Muscle layer of duodenum (tissue), 2 donors: ENCODE measurements around the gene TTC21A.

Experiments used
- H3K27ac ChIP-seq: one replicate; pipeline ENCODE4 v1.7.0; 2013; ENCODE audit warnings: mild to moderate bottlenecking, low read length
- H3K27me3 ChIP-seq: one replicate; pipeline ENCODE4 v1.7.0; 2013; ENCODE audit warnings: low read depth, mild to moderate bottlenecking, control low read depth, low read length
- H3K36me3 ChIP-seq, 2 donors: one replicate each; pipeline ENCODE4 v1.7.0; 2013; ENCODE audit warnings: low read length in 2 of 2, control low read depth in 1 of 2, mild to moderate bottlenecking in 1 of 2; ENCODE audit not compliant: insufficient read depth in 2 of 2, control insufficient read depth in 1 of 2
- H3K4me1 ChIP-seq, 2 donors: one replicate each; pipeline ENCODE4 v1.7.0; 2013; ENCODE audit warnings: low read length in 2 of 2, mild to moderate bottlenecking in 2 of 2, control low read depth in 1 of 2, moderate library complexity in 1 of 2; ENCODE audit not compliant: insufficient read depth in 2 of 2, control insufficient read depth in 1 of 2
- H3K4me3 ChIP-seq, 2 donors: one replicate each; pipeline ENCODE4 v1.7.0; 2013; ENCODE audit warnings: low read length in 2 of 2, low read depth in 1 of 2, mild to moderate bottlenecking in 1 of 2
- H3K9me3 ChIP-seq, 2 donors: one replicate each; pipeline ENCODE4 v1.7.0; 2013; ENCODE audit warnings: low read length in 2 of 2, control low read depth in 1 of 2, mild to moderate bottlenecking in 1 of 2; ENCODE audit not compliant: control insufficient read depth in 1 of 2
- donor health status: healthy.

The TTC21A gene

GRCh38 chr3:39082666-39083313 is 24.7 kb upstream of the TTC21A start:
- H3K27ac ChIP-seq: no peak overlapping the region
- no peaks in the 10 kb centered on the region for H3K27me3 ChIP-seq
- H3K36me3 ChIP-seq: peaks cover 26 to 56% of the 10 kb centered on the region in 2 donors
- no peaks in the 10 kb centered on the region for H3K4me1 ChIP-seq
- H3K4me3 ChIP-seq: no peak overlapping the region
- no peaks in the 10 kb centered on the region for H3K9me3 ChIP-seq

DNA sequence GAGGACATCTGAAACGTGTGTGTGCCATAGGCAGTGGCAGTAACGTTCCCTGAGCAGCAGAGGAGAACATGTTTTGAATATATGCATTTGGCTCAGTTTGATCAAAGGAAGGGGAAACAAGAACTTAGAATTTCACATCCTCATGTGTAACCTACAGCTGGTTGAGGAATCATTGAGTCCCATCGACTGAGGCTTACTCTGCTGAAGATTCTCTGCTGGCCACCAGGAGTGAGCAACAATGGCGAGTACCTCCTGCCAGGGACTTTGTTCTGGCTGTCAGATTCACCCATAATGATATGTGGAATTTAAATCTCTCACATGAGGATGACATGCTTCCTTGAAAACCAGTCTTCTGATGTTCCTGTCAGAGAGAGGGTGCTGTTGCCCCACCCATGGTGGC is 21.3 kb upstream of the TTC21A start:
- peaks cover 50 to 68% of the 10 kb centered on the region in 2 donors for H3K36me3 ChIP-seq
- H3K4me1 ChIP-seq: no peaks in the 10 kb centered on the region
- no peaks in the 10 kb centered on the region for H3K27me3 ChIP-seq
- H3K9me3 ChIP-seq: no peaks in the 10 kb centered on the region
- H3K27ac ChIP-seq: no peak overlapping the region
- no peak overlapping the region for H3K4me3 ChIP-seq

DNA sequence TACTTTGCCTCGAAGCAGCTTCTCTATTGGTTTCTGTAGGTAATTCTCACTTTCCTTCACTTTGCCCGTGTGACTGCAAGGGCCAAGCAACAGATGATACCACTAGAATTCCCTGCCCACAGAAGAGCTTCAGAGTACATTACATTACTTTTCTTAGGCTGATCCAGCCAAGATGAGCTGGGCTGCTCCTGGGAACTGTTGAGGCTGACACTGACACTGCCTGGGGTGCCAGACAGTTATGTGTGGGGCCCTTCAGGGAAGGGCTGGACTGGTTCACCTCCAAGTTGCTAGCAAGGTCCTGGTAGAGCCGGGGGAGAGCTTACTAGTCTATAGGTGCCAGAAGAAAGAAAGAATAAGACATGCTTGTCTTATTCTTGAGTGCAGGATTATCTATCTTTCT is 19.0 kb upstream of the TTC21A start:
- H3K9me3 ChIP-seq: no peaks in the 10 kb centered on the region
- H3K36me3 ChIP-seq: peaks cover 65 to 81% of the 10 kb centered on the region in 2 donors
- H3K4me3 ChIP-seq: no peak overlapping the region
- no peaks in the 10 kb centered on the region for H3K27me3 ChIP-seq
- no peak overlapping the region for H3K27ac ChIP-seq
- no peaks in the 10 kb centered on the region for H3K4me1 ChIP-seq

DNA sequence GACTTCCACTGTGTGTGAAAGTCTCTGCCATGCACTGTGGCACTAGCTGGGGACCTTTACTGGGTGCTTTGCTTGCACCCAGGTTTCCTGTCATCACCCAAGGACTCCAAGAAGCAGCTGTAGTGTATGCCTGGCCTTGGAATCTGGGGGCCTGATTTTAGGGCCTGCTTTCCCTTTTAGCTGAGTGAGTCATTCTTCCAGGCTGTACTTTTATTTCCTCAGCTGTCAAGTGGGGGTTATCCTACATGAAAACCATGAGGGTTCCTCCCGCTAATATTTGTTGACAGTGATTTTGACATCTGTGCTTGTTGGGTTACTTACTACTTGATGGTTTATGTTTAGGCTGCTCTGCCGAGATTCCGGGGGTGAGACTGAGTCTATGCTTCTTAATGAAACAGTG is 18.6 kb upstream of the TTC21A start:
- Histone ChIP-seq H3K9me3 (no peaks in the 10 kb centered on the region), H3K4me1 (no peaks in the 10 kb centered on the region), H3K4me3 (no peak overlapping the region), H3K27me3 (no peaks in the 10 kb centered on the region), H3K36me3 (peaks cover 65 to 81% of the 10 kb centered on the region in 2 donors), H3K27ac (no peak overlapping the region)

DNA sequence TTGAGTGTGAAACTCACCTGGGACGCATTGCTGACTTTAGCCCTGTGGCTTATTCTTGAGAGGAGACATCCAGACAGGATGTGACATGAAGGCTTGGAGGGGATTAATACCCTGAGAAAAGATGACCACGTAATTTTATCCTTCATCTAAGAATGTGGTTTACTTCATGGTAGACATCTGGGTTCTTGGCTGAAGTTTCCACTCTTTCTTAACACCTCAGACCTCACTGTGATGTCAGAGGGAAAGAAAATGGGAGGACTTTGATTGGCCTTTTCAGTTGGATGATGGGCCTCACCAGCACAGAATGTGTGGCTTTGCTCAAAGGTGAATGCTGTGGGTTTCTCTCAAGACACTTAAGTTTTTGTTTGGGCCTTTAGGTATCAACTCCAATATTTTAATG is 16.6 kb upstream of the TTC21A start:
- peaks cover 81 to 88% of the 10 kb centered on the region in 2 donors for H3K36me3 ChIP-seq
- no peaks in the 10 kb centered on the region for H3K27me3 ChIP-seq
- no peak overlapping the region for H3K4me3 ChIP-seq
- H3K9me3 ChIP-seq: no peaks in the 10 kb centered on the region
- no peaks in the 10 kb centered on the region for H3K4me1 ChIP-seq
- H3K27ac ChIP-seq: no peak overlapping the region

GRCh38 chr3:39094851-39095677 is 12.4 kb upstream of the TTC21A start:
- peaks cover 78 to 92% of the 10 kb centered on the region in 2 donors for H3K36me3 ChIP-seq
- no peaks in the 10 kb centered on the region for H3K27me3 ChIP-seq
- H3K4me3 ChIP-seq: no peak overlapping the region
- H3K27ac ChIP-seq: no peak overlapping the region
- H3K4me1 ChIP-seq: no peaks in the 10 kb centered on the region
- no peaks in the 10 kb centered on the region for H3K9me3 ChIP-seq

- H3K27ac ChIP-seq: no peak overlapping the region
- peaks cover 77 to 94% of the 10 kb centered on the region in 2 donors for H3K36me3 ChIP-seq
Measured at GRCh38 chr3:39095778-39096177, 11.7 kb upstream of the TTC21A start.

GRCh38 chr3:39096775-39097174 is 10.7 kb upstream of the TTC21A start:
- Histone ChIP-seq H3K9me3 (no peaks in the 10 kb centered on the region), H3K27me3 (no peaks in the 10 kb centered on the region), H3K27ac (no peak overlapping the region), H3K4me1 (peaks cover 0 to 6% of the 10 kb centered on the region in 2 donors), H3K36me3 (peaks cover 70 to 88% of the 10 kb centered on the region in 2 donors), H3K4me3 (no peak overlapping the region)

More at GRCh38 chr3:39095778-39096177, 11.7 kb upstream of the TTC21A start:
- H3K27me3 ChIP-seq: no peaks in the 10 kb centered on the region
- H3K4me3 ChIP-seq: no peak overlapping the region
- no peaks in the 10 kb centered on the region for H3K4me1 ChIP-seq
- H3K9me3 ChIP-seq: no peaks in the 10 kb centered on the region

- no peak overlapping the region for H3K4me3 ChIP-seq
- no peaks in the 10 kb centered on the region for H3K9me3 ChIP-seq
- H3K4me1 ChIP-seq: peaks cover 0 to 8% of the 10 kb centered on the region in 2 donors
- H3K36me3 ChIP-seq: peaks cover 61 to 78% of the 10 kb centered on the region in 2 donors
- H3K27ac ChIP-seq: no peak overlapping the region
- no peaks in the 10 kb centered on the region for H3K27me3 ChIP-seq
Measured at GRCh38 chr3:39097716-39098472, 9.6 kb upstream of the TTC21A start.

GRCh38 chr3:39098473-39099000 is 8.9 kb upstream of the TTC21A start:
- H3K27ac ChIP-seq: no peak overlapping the region
- no peaks in the 10 kb centered on the region for H3K27me3 ChIP-seq
- H3K4me1 ChIP-seq: peaks cover 0 to 11% of the 10 kb centered on the region in 2 donors
- H3K4me3 ChIP-seq: no peak overlapping the region
- no peaks in the 10 kb centered on the region for H3K9me3 ChIP-seq
- H3K36me3 ChIP-seq: peaks cover 56 to 72% of the 10 kb centered on the region in 2 donors

DNA sequence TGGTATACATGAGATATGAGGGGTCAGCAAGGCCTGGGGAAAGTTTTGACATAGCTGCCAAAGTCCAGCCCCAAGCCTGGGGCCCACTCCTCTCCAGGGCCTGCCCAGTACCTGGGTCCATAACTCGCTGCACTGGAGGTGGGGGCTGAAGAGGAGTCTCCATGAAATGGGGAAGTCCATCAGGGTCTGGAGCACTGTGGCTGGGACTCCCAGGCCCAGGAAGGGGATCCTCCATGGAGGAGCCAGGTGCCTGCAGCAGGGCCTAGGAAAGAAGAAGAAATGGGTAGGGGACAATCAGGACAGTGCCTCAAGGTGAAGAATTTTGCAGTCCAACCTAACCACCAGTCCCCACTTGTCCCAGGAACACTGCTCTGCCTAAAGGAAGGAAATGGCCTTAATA is 8.2 kb upstream of the TTC21A start:
- no peaks in the 10 kb centered on the region for H3K27me3 ChIP-seq
- peaks cover 0 to 17% of the 10 kb centered on the region in 2 donors for H3K4me1 ChIP-seq
- no peak overlapping the region for H3K27ac ChIP-seq
- H3K9me3 ChIP-seq: no peaks in the 10 kb centered on the region
- no peak overlapping the region for H3K4me3 ChIP-seq
- peaks cover 51 to 66% of the 10 kb centered on the region in 2 donors for H3K36me3 ChIP-seq
